ENCODE results near the gene XPO6.

Gene XPO6

DNA sequence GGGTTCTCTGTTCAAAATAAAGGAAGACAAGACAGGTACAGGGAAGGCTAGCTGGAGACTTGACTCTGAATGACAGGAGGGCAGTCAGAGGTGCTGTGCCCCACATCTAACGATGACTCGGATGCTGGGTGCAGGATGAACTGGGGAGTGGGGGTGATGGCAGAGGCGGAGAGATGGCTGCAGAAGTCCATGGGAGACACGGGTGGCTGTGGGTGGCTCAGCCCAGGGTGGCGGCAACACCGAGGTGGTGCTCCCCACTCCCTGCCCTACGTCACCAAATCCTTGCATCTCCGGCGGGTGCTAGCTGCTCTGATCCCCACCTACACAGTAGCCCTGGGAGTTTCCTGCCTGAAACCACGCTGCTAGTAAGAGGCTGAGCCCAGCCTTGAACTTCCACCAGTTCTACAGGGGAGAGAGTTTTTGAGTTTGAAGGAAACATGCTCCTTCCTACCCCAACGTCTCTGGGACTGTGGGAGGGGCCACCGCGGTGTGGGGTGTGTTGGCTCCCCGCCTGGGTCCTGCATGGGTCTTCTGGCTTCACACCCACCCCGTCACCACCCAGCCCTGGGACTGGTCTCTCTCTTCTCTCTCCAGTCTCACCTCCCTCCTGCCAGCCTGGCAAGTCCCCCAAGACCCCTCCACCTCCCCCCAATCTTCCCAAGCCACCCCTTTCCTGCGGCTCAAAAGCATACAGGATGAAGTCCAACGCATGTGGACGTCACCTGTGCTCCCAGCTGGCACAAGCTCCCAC is 152.8 kb downstream of the XPO6 start:
- no peak for DNase-seq

GRCh38 chr16:28057949-28058348 is 153.8 kb downstream of the XPO6 start:
- DNase-seq: no peak

DNA sequence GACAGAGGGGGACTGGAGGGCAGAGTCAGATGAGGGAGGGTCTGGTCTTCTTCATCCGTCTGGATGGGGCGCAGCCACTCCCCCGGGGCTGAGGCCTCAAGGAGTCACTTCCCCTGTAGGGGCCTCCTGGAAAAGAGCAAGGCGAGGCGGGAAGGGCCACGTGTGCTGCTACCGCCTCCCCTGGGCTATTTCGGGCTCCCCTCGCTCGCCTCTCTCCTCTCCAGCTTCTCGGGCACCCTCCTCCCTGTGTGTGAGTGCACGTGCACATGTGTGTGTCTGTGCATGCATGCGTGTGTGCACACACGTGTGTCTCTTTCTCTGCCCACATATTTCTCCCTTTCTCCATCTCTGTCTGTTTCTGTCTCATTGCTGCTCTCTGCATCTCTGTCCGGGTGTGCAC is 158.3 kb downstream of the XPO6 start:
- DNase-seq: no peak

DNA sequence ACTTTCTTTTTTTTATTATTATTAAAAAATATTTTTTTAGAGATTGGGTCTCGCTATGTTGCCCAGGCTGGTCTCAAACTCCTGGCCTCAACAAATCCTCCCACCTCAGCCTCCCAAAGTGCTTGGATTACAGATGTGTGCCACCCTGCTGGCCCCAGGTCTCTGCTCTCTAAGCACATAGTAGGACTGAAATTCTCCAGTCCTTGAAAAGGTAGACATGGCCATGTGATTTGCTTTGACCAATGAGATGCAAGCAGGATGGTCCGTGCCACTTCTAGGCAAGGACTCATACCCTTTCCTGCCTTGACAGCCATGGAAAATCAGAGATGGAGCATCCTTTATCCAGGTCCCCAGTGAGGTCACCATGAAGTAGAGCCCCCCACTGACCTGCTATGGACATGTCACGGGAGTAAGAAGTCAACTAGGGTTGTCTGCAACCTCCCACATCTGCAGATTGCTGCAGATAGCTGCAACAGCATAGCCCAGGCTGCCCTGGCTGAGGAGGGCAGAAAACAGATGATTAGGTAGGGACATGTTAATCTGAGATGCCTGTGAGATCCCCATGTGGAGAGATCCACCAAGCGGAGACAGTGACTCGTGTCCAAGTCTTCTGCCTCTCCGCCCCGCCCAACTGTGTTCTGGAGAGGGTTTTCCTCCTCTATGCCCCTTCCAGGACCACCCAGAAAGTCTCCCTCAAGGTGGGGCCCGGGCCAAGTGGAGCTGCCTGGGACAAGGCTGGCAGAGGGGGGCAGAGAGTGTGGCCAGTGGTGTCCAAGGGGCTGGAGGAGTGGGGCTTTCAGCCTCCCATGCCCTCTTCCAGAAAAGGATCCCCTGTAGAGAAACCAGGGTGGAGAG is 159.3 kb downstream of the XPO6 start:
- DNase-seq: no peak

- DNase-seq: no peak
These were observed 160.3 kb downstream of the XPO6 start for GRCh38 chr16:28051486-28051885.

Data from NCI-H226 (cell line).